ENCODE measurements around the gene NCAN.
"Not testable (repeated sequence)": the region's sequence is repeated elsewhere in the genome, so short reads cannot be mapped to it uniquely, and the experiment has no call there.

NCAN gene

DNA sequence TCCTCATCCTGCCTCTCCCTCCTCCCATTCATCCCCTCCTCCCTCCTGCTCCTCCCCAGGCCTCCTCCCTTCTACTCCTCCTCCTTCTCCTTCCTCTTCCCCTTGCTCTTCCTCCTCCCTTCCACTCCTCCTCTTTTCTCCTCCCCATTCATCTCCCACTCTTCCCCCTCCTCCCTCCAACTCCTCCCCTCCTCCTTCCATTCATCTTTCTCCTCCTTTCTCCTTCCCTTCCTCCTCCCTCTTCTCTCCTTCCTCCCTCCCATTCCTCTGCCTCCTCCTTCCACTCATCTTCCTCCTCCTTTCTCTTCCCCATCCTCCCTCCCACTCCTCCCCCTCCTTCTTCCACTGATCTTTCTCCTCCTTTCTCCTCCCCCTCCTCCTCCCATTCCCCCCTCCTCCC, 27.9 kb downstream of the NCAN start:
- in situ Hi-C loops (cut with HindIII; ENCODE audit: low sequenced_read_pairs), result no loop called here
- H3K4me3 ChIP-seq (ENCODE audit: low read depth, low read length), result no peak overlapping the region
- TF ChIP-seq, protein P1, sequence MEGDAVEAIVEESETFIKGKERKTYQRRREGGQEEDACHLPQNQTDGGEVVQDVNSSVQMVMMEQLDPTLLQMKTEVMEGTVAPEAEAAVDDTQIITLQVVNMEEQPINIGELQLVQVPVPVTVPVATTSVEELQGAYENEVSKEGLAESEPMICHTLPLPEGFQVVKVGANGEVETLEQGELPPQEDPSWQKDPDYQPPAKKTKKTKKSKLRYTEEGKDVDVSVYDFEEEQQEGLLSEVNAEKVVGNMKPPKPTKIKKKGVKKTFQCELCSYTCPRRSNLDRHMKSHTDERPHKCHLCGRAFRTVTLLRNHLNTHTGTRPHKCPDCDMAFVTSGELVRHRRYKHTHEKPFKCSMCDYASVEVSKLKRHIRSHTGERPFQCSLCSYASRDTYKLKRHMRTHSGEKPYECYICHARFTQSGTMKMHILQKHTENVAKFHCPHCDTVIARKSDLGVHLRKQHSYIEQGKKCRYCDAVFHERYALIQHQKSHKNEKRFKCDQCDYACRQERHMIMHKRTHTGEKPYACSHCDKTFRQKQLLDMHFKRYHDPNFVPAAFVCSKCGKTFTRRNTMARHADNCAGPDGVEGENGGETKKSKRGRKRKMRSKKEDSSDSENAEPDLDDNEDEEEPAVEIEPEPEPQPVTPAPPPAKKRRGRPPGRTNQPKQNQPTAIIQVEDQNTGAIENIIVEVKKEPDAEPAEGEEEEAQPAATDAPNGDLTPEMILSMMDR (IDR thresholded peaks at IDR 0.05; ENCODE audit: low read depth, low read length), result no peak
- no peak for DNase-seq (ENCODE audit: low read depth, low spot score)

DNA sequence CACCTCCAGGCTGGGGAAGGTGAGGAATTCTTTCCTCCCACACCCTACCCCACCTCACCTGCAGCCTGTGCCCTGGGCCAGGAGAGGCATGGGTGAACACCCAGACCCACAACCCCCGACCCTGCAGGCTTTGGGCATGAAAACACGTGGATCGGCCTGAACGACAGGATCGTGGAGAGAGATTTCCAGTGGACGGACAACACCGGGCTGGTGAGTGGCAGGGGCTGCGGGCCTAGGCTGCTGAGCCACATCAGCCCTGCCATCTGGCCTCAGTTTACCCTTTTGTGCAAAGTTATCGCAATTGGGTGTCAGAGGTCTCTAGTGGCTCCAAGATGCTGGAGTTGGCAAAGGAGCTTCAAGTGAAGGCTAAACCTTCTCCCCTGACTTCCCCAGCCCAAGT, 28.7 kb downstream of the NCAN start:
- H3K4me3 ChIP-seq (ENCODE audit: low read depth, low read length), result no peak overlapping the region
- DNase-seq (ENCODE audit: low read depth, low spot score), result no peak
- in situ Hi-C loops (cut with HindIII; ENCODE audit: low sequenced_read_pairs), result no loop called here
- TF ChIP-seq, protein P1 (IDR thresholded peaks at IDR 0.05; ENCODE audit: low read depth, low read length), result no peak

DNA sequence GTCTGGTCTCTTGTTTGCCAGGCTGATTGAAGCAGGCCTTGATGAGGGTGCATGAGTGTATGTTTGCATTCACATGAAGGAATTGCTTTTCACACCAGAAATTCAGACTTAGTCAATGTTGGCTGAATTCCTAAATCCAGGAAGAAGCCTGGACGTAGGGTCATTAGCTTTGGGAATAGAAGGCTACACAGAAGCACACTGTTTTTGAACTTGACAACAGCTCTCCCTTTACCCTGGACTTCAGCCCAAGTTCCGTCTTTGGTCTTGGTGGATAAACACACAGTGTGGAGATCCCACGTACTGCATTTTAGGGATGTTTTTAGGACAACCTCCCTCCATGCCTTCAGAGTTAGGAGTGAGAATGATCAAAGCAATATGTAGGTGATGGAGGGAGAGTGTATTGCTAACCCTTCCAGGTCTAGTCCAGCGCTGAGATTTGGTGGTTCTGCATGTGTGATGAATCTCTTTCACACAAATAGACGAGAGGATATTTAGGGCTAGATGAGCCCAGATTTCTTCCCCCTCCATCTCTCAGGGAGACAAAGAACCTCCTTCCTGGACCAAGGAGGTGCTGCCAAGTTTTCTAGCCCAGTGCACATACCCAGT, 38.5 kb downstream of the NCAN start:
- DNase-seq (ENCODE audit: low read depth, low spot score), result no peak
- in situ Hi-C loops (cut with HindIII; ENCODE audit: low sequenced_read_pairs), result no loop called here
- no peak overlapping the region for H3K4me3 ChIP-seq (ENCODE audit: low read depth, low read length)
- TF ChIP-seq, protein P1 (IDR thresholded peaks at IDR 0.05; ENCODE audit: low read depth, low read length), result no peak

DNA sequence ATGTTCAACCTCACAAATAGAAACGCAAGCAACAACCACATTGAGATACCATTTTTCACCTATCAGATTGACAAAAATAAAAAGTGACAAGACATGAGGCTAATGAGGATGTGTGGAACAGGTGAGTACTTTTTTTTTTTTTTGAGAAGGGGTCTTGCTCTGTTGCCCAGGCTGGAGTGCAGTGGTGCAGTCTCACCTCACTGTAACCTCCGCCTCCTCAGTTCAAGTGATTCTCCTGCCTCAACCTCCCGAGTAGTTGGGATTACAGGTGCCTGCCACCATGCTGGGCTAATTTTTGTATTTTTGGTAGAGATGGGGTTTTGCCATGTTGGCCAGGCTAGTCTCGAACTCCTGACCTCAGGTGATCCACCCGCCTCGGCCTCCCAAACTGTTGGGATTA, 41.7 kb downstream of the NCAN start:
- H3K4me3 ChIP-seq (ENCODE audit: low read depth, low read length); DNase-seq (ENCODE audit: low read depth, low spot score); in situ Hi-C loops (cut with HindIII; ENCODE audit: low sequenced_read_pairs): not testable (repeated sequence)

DNA sequence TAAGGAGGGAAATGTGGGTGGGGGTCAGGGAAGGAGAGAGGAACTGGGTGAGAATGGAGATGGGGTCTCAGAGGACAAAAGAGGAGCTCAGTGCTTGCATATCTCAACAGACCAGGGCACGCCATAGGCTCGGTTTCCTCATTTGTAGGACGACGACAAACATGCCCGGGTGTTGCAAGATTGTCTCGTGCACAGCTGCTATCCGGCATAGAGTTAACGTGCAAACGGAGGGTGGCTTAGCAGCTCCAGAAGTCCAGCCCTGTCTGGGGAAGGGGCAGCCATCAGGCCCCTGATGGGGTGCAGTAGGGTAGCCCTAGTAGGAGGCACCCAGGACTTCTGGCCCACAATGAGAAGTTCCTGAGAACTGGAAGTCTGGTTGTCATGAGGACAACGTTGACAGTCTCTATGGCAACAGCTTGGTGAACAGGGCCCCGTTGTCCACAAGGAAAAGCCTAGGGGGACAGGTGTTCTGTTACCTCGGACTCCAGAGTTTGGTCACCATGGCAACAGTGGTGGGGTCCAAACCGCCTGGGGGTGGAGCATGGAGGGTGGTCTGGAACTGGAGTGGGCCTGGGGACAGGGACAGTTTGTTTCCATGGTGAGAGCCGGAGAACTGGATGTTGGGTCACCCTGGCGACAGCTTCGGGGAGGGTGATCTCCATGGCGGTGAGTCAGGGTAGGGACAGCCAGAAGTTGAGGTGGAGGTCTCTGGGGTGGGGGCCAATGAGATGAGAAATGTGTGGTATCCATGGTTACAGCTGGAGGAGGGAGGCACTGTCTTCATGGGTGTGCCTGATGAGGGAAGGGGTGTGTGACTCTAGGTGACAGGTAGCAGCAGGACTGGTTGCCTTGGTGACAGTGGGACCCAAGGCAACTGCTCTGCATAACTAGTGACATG, 44.6 kb downstream of the NCAN start:
- no peak overlapping the region for H3K4me3 ChIP-seq (ENCODE audit: low read depth, low read length)
- no peak for DNase-seq (ENCODE audit: low read depth, low spot score)
- in situ Hi-C loops (cut with HindIII; ENCODE audit: low sequenced_read_pairs), result no loop called here
- TF ChIP-seq, protein P1 (IDR thresholded peaks at IDR 0.05; ENCODE audit: low read depth, low read length), result no peak

DNA sequence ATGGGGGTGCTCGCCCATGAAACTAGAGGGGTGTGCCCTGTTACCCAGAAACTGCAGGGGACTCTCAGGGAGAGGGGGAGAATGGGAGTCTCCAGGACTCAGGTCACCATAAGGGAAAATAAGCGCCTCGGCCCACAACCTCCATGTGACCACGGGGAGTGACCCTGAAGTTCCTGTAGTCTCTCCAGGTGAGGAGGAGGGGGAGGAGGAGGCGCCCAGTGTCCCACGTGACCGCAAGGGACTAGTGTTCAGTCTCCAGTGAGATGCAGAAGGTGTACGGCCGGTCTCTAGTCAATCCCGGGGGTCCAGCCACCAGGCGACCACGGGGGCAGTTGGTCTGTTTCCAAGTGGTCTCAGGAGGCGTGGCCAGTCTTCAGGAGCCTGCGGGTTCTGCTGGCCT, 45.4 kb downstream of the NCAN start:
- in situ Hi-C loops (cut with HindIII; ENCODE audit: low sequenced_read_pairs), result no loop called here
- no peak for DNase-seq (ENCODE audit: low read depth, low spot score)
- TF ChIP-seq, protein P1 (IDR thresholded peaks at IDR 0.05; ENCODE audit: low read depth, low read length), result no peak
- no peak overlapping the region for H3K4me3 ChIP-seq (ENCODE audit: low read depth, low read length)
